Natural killer cell treated with Interleukin-12 subunit alpha and Interleukin-12 subunit beta and Interleukin-15 and Interleukin-18, amount 100 ng/mL, for 72 hours (primary cell): ENCODE data around the gene LMO1. TPM values are rescaled to one million over a fixed set of nuclear protein-coding genes. Genes with fewer than 3 reads are reported as not detected.
A peak's percentile ranks its signal among the peaks of the same experiment; 100 is the strongest.

ENCODE experiments used
- ATAC-seq, 2 donors: fragments of 150-1000 bp; cut with Tn5 transposase in 1 of 2; sonication (Bioruptor Pico), chemical (Tn5 transposase) in 1 of 2; 2 replicates each; pipeline ENCODE4 v1.10.0; 2021
- DNase-seq: peaks from one replicate; pipeline ENCODE4 v3.0.0; 2022; ENCODE audit warnings: low spot score
- H3K27ac Mint-ChIP-seq, 2 donors: 1 replicate in 1 of 2; 2 replicates in 1 of 2; pipeline ENCODE4 v1.8.0; 2022; ENCODE audit warnings: mixed read lengths in 2 of 2, mild to moderate bottlenecking in 1 of 2, moderate library complexity in 1 of 2
- H3K27me3 Mint-ChIP-seq, 2 donors: 1 replicate in 1 of 2; 2 replicates in 1 of 2; pipeline ENCODE4 v1.8.0; 2022; ENCODE audit warnings: mixed read lengths in 2 of 2
- H3K36me3 Mint-ChIP-seq: one replicate; pipeline ENCODE4 v1.8.0; 2022; ENCODE audit warnings: mixed read lengths
- H3K4me1 Mint-ChIP-seq, 2 donors: 1 replicate in 1 of 2; 2 replicates in 1 of 2; pipeline ENCODE4 v1.8.0; 2022; ENCODE audit warnings: low read depth in 2 of 2, mixed read lengths in 2 of 2, mild to moderate bottlenecking in 1 of 2
- H3K4me3 Mint-ChIP-seq: one replicate; pipeline ENCODE4 v1.8.0; 2022; ENCODE audit warnings: mixed read lengths
- H3K9me3 Mint-ChIP-seq: 2 replicates; pipeline ENCODE4 v1.8.0; 2022; ENCODE audit warnings: mixed read lengths
- total RNA-seq, 2 donors: library from RNA; stranded (reverse); gene quantifications; one replicate each; pipeline ENCODE4 v1.2.3, GENCODE V29; 2022

LMO1 gene
- total RNA-seq, 2 donors from 2014 or later: not detected

DNA sequence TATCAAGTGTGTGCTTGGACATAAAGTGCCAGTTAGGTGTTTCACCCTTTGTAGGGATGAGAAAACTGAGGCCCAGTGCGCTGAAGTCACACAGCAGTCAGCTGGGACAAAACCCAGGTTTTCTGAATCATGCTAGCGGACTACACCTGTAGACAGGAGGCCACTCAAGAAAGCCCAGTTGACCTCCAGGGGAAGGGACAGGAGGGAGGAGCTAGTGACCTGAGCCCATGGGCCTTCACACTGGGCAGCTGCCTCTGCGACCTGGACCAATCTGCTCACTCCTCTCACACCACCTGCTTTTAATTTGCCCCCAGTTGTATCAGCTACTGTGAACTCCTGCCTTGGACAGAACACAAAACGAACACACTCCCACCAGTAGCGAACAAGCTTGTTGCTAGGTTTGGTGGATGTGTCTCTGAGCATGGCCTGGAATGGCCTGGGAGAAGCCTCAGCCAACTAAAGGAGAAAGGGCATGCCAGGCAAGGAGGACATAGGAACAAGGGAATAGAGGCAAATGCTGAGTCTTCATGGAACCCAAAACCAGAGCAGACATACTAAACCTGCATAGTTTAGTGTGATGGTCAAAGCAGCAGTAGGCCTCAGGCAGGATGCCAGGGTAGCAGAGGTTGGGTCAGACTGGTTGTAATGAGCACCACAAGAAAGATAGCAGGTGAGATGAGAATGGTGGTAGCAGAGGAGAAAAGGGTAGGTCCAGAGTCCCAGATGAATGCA, 7.2 kb downstream of the LMO1 start:
- no peaks in the 10 kb centered on the region for H3K9me3 Mint-ChIP-seq
- H3K4me3 Mint-ChIP-seq: no peak overlapping the region
- ATAC-seq (no peak), DNase-seq (no peak)
- H3K27ac Mint-ChIP-seq: no peak overlapping the region
- peaks cover 0 to 23% of the 10 kb centered on the region in 2 donors for H3K27me3 Mint-ChIP-seq
- no peaks in the 10 kb centered on the region for H3K36me3 Mint-ChIP-seq
- no peaks in the 10 kb centered on the region for H3K4me1 Mint-ChIP-seq

- H3K27ac Mint-ChIP-seq: no peak overlapping the region
- no peaks in the 10 kb centered on the region for H3K36me3 Mint-ChIP-seq
- DNase-seq (no peak), ATAC-seq (no peak)
- H3K4me3 Mint-ChIP-seq: no peak overlapping the region
- H3K4me1 Mint-ChIP-seq: no peaks in the 10 kb centered on the region
- H3K9me3 Mint-ChIP-seq: no peaks in the 10 kb centered on the region
- peaks cover 8 to 11% of the 10 kb centered on the region in 2 donors for H3K27me3 Mint-ChIP-seq
Observed at GRCh38 chr11:8253566-8253965, 10.1 kb downstream of the LMO1 start.

- Mint-ChIP-seq H3K4me1 (no peaks in the 10 kb centered on the region), H3K36me3 (no peaks in the 10 kb centered on the region), H3K27me3 (peaks cover 8 to 11% of the 10 kb centered on the region in 2 donors), H3K9me3 (no peaks in the 10 kb centered on the region), H3K4me3 (no peak overlapping the region), H3K27ac (no peak overlapping the region)
- ATAC-seq: no peak
- DNase-seq: no peak
Observed at GRCh38 chr11:8252946-8253345, 10.7 kb downstream of the LMO1 start.

GRCh38 chr11:8252388-8252787, 11.3 kb downstream of the LMO1 start:
- Mint-ChIP-seq H3K27me3 (peaks cover 8 to 11% of the 10 kb centered on the region in 2 donors), H3K4me1 (no peaks in the 10 kb centered on the region), H3K4me3 (no peak overlapping the region), H3K27ac (no peak overlapping the region), H3K36me3 (no peaks in the 10 kb centered on the region), H3K9me3 (no peaks in the 10 kb centered on the region)
- no peak for ATAC-seq
- no peak for DNase-seq

DNA sequence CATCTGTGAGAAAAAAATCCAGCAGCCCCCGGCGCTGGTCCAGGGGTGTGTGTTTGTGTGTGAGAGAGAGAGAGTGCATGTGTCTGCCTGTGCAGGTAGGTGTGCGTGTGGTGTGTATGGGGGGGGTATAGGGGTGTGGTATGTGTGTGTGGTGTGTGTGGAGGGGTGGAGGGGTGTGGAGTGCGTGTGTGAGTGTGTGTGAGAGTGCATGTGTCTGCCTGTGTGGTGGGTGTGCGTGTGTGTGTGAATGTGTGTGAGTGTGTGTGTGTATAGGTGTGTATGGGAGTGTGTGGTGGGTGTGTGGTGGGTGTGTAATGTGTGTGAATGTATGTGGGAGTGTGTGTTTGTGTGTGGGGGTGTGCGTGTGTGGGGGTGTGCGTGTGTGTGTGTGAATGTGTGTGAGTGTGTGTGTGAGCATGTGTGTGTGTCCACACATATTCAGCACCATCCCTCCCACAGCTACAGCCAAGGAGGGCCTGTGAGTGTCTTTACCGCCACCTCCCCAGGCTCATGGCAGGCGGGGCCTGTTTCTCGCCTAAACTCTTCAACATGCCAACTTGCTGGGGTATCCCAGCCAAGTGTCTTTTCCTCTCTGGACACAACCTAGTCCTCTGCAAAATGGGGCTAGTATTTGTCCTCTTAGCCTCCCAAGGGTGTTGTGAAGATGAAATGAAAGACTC, 11.9 kb downstream of the LMO1 start:
- H3K27me3 Mint-ChIP-seq: peaks cover 8 to 16% of the 10 kb centered on the region in 2 donors
- no peak overlapping the region for H3K4me3 Mint-ChIP-seq
- no peaks in the 10 kb centered on the region for H3K36me3 Mint-ChIP-seq
- peak; percentile 12 to 21 for ATAC-seq
- H3K4me1 Mint-ChIP-seq: no peaks in the 10 kb centered on the region
- H3K9me3 Mint-ChIP-seq: no peaks in the 10 kb centered on the region
- H3K27ac Mint-ChIP-seq: no peak overlapping the region
- DNase-seq: no peak

DNA sequence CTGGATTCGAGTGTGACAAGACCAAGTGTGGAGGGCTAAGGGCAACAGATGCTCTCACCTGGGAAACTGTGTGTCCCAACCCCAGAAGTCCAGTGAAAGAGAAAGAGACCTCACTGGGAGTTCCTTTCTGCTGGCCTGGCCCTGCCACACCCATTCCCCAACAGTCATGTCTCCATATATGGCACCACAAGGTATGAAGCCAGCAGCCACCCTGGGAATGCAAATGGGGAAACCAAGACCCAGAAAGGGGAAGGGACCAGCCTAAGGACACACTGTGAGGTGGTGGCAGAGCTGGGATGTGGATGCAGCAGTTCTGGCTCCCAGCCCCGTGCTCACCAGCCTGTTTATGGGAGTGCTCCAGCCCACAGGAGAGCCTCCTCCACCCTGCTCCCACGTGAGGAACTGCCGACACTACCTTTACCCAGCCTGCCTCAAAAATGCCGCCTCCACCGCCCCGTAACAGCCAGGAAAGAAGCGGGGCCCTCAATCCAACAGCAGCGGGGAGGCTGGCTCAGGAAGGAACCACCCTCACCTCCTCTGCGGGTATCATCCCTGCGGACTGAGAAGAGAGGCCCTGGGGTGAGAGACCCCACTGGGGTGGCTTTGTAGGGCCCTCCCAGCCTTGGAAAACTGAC, 12.6 kb downstream of the LMO1 start:
- H3K9me3 Mint-ChIP-seq: no peaks in the 10 kb centered on the region
- no peak overlapping the region for H3K4me3 Mint-ChIP-seq
- H3K27me3 Mint-ChIP-seq: peaks cover 8 to 16% of the 10 kb centered on the region in 2 donors
- H3K36me3 Mint-ChIP-seq: no peaks in the 10 kb centered on the region
- H3K4me1 Mint-ChIP-seq: no peaks in the 10 kb centered on the region
- H3K27ac Mint-ChIP-seq: no peak overlapping the region
- DNase-seq (no peak), ATAC-seq (no peak)

DNA sequence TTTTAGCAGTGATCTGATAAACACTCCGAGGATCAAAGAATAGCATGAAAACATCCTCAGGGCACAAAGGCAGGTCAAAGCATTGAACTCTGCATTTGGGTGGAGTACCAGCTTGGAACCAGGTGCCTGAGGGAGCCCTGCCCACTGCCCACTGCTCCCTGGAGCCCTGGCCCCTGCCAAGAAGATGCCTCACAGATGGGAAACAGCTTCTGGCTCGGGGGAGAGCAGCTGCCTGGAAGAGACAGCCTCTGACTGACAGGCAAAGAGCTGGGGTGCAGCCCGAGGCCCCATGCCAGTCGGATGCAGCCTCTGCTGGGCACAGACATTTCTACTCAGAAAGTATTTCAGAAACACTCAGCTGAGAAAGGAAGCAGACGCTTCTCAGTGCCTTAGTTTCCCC, 13.2 kb downstream of the LMO1 start:
- Mint-ChIP-seq H3K27ac (no peak overlapping the region), H3K9me3 (no peaks in the 10 kb centered on the region), H3K4me1 (no peaks in the 10 kb centered on the region), H3K4me3 (no peak overlapping the region), H3K27me3 (peaks cover 8 to 16% of the 10 kb centered on the region in 2 donors), H3K36me3 (no peaks in the 10 kb centered on the region)
- ATAC-seq: no peak
- DNase-seq: no peak

GRCh38 chr11:8249482-8249881, 14.2 kb downstream of the LMO1 start:
- DNase-seq (no peak), ATAC-seq (no peak)
- H3K4me3 Mint-ChIP-seq: no peak overlapping the region
- no peaks in the 10 kb centered on the region for H3K36me3 Mint-ChIP-seq
- peaks cover 8 to 16% of the 10 kb centered on the region in 2 donors for H3K27me3 Mint-ChIP-seq
- H3K27ac Mint-ChIP-seq: no peak overlapping the region
- H3K4me1 Mint-ChIP-seq: no peaks in the 10 kb centered on the region
- H3K9me3 Mint-ChIP-seq: no peaks in the 10 kb centered on the region

GRCh38 chr11:8248786-8249185, 14.9 kb downstream of the LMO1 start:
- H3K36me3 Mint-ChIP-seq: no peaks in the 10 kb centered on the region
- DNase-seq (no peak), ATAC-seq (no peak)
- no peak overlapping the region for H3K27ac Mint-ChIP-seq
- H3K9me3 Mint-ChIP-seq: no peaks in the 10 kb centered on the region
- no peak overlapping the region for H3K4me3 Mint-ChIP-seq
- H3K4me1 Mint-ChIP-seq: no peaks in the 10 kb centered on the region
- H3K27me3 Mint-ChIP-seq: peaks cover 8 to 16% of the 10 kb centered on the region in 2 donors

- Mint-ChIP-seq H3K9me3 (no peaks in the 10 kb centered on the region), H3K4me3 (no peak overlapping the region), H3K36me3 (no peaks in the 10 kb centered on the region), H3K4me1 (no peaks in the 10 kb centered on the region), H3K27ac (no peak overlapping the region), H3K27me3 (peaks cover 8 to 16% of the 10 kb centered on the region in 2 donors)
- DNase-seq (no peak), ATAC-seq (peak in 1 of 2 donors; percentile 15)
Observed at GRCh38 chr11:8247312-8247711, 16.4 kb downstream of the LMO1 start.

- Mint-ChIP-seq H3K4me3 (no peak overlapping the region), H3K27ac (no peak overlapping the region), H3K27me3 (peaks cover 11 to 14% of the 10 kb centered on the region in 2 donors), H3K36me3 (no peaks in the 10 kb centered on the region), H3K4me1 (no peaks in the 10 kb centered on the region), H3K9me3 (no peaks in the 10 kb centered on the region)
- no peak for DNase-seq
- peak in 1 of 2 donors; percentile 34 for ATAC-seq
Observed at GRCh38 chr11:8243458-8243857, 20.2 kb downstream of the LMO1 start.

GRCh38 chr11:8242499-8243280, 21.0 kb downstream of the LMO1 start:
- peaks cover 11 to 12% of the 10 kb centered on the region in 2 donors for H3K27me3 Mint-ChIP-seq
- no peaks in the 10 kb centered on the region for H3K9me3 Mint-ChIP-seq
- H3K36me3 Mint-ChIP-seq: no peaks in the 10 kb centered on the region
- H3K4me3 Mint-ChIP-seq: no peak overlapping the region
- H3K27ac Mint-ChIP-seq: no peak overlapping the region
- DNase-seq (no peak), ATAC-seq (no peak)
- H3K4me1 Mint-ChIP-seq: no peaks in the 10 kb centered on the region

- ATAC-seq (no peak), DNase-seq (no peak)
- Mint-ChIP-seq H3K4me3 (no peak overlapping the region), H3K27me3 (peaks cover 10 to 11% of the 10 kb centered on the region in 2 donors), H3K36me3 (no peaks in the 10 kb centered on the region), H3K27ac (no peak overlapping the region), H3K9me3 (no peaks in the 10 kb centered on the region), H3K4me1 (no peaks in the 10 kb centered on the region)
Observed at GRCh38 chr11:8242118-8242475, 21.6 kb downstream of the LMO1 start.
